NCI-H2107 treated with DMSO at 0.1 percent for 48 hours (cell line): ENCODE results near the gene MINDY2.
A peak's percentile ranks its signal among the peaks of the same experiment; 100 is the strongest.
"Not testable (repeated sequence)": the region's sequence is repeated elsewhere in the genome, so short reads cannot be mapped to it uniquely, and the experiment has no call there.

Experiments
- DNase-seq: peaks from one replicate; lab custom pipeline; 2025; ENCODE audit not compliant: unreplicated experiment; lab: John Stamatoyannopoulos, UW

The MINDY2 gene

GRCh38 chr15:58752716-58753115 is 18.4 kb upstream of the MINDY2 start:
- DNase-seq, result no peak

- DNase-seq, result no peak
These were observed 15.8 kb upstream of the MINDY2 start for GRCh38 chr15:58755350-58755749.

- no peak for DNase-seq
These were observed 15.1 kb upstream of the MINDY2 start for GRCh38 chr15:58755956-58756355.

- no peak for DNase-seq
These were observed 13.0 kb upstream of the MINDY2 start for GRCh38 chr15:58758141-58758540.

- DNase-seq, result peak; percentile 33
These were observed 10.6 kb upstream of the MINDY2 start for GRCh38 chr15:58760385-58761009.

GRCh38 chr15:58761010-58761388 is 10.1 kb upstream of the MINDY2 start:
- no peak for DNase-seq

GRCh38 chr15:58762285-58762684 is 8.8 kb upstream of the MINDY2 start:
- DNase-seq, result no peak

GRCh38 chr15:58762731-58763130 is 8.4 kb upstream of the MINDY2 start:
- DNase-seq, result peak; percentile 36

- DNase-seq, result no peak
These were observed 6.6 kb upstream of the MINDY2 start for GRCh38 chr15:58764468-58764867.

GRCh38 chr15:58766290-58766689 is 4.8 kb upstream of the MINDY2 start:
- no peak for DNase-seq

- DNase-seq, result not testable (repeated sequence)
These were observed 2.5 kb upstream of the MINDY2 start for GRCh38 chr15:58768601-58769004.

GRCh38 chr15:58770519-58770856 is 614 bp upstream of the MINDY2 start:
- DNase-seq, result no peak

GRCh38 chr15:58771621-58772250 is 634 bp downstream of the MINDY2 start:
- DNase-seq, result peak; percentile 42

GRCh38 chr15:58773024-58773423 is 1.9 kb downstream of the MINDY2 start:
- DNase-seq, result no peak

- no peak for DNase-seq
These were observed 4.3 kb downstream of the MINDY2 start for GRCh38 chr15:58775402-58775801.

- DNase-seq, result no peak
These were observed 6.0 kb downstream of the MINDY2 start for GRCh38 chr15:58777107-58777506.

GRCh38 chr15:58779554-58779953 is 8.5 kb downstream of the MINDY2 start:
- no peak for DNase-seq

- DNase-seq, result no peak
These were observed 14.3 kb downstream of the MINDY2 start for GRCh38 chr15:58785355-58785754.

GRCh38 chr15:58788056-58788710 is 17.1 kb downstream of the MINDY2 start:
- DNase-seq, result no peak

GRCh38 chr15:58793862-58794261 is 22.8 kb downstream of the MINDY2 start:
- DNase-seq, result peak; percentile 8

- no peak for DNase-seq
These were observed 24.7 kb downstream of the MINDY2 start for GRCh38 chr15:58795825-58796224.

GRCh38 chr15:58797505-58797904 is 26.4 kb downstream of the MINDY2 start:
- DNase-seq, result no peak

- no peak for DNase-seq
These were observed 34.0 kb downstream of the MINDY2 start for GRCh38 chr15:58805095-58805494.
